Middle frontal gyrus (tissue), 1 donor: ENCODE results near the gene CEACAM3.
A peak's percentile ranks its signal among the peaks of the same experiment; 100 is the strongest.

Source experiments
- DNase-seq: peaks from one replicate; pipeline ENCODE4 v3.0.0-alpha.2; 2015; ENCODE audit warnings: low spot score; ENCODE audit errors: extremely low spot score

The CEACAM3 gene

DNA sequence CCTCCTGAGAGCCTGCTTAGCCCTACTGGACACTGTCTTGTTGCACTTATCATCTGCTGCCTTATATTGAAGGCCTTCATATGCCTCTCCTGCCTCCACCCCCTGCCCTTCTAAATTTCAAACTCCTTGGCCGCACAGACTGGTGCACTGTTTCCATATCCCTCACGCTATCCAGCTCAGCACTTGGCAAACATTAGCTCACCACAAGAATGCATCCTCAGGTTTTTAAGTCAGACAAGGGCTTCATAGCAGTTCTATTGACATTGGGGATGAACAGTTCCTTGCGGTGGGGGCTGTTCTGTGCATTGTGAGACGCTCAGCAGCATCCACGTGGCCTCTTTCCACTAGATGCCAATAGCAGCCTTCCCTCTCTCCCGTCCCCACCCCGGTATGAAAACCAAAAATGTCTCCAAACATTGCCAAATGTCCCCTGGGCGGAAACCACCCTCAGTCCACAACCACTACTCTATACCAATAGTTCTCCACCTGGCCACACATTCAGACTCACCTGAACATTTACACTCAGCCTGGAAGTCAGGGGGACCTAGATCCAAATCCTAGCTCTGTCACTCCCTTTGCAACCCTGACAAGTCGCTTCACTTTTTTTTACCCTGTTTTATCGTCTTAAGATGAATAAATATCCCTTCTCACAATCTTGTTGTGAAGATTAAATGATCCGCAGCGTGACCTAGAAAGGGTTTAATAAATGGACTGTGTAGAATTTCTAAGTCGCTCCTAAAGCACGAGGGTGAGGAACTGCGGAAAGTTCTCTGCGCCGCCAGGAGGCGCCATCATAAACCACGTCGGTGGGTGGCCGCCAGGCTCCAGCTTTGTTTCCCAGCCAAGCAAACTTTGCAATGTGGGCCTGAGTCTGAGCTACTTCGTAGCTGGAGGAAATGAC, 3.6 kb upstream of the CEACAM3 start:
- DNase-seq = no peak

DNA sequence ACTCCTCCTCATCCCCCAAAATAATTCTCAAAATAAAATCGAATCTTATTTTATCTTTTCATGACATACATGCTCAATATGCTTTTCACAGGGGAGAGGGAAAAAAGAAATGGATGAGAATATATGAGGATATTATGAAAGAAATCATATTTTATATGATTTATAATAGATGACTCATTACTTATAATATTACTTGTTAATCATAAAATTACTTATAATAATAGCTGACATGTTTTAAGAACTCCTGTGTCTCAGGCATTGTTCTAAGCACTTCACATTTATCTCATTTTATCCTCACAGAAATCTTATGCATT, 3.0 kb upstream of the CEACAM3 start:
- DNase-seq = no peak

DNA sequence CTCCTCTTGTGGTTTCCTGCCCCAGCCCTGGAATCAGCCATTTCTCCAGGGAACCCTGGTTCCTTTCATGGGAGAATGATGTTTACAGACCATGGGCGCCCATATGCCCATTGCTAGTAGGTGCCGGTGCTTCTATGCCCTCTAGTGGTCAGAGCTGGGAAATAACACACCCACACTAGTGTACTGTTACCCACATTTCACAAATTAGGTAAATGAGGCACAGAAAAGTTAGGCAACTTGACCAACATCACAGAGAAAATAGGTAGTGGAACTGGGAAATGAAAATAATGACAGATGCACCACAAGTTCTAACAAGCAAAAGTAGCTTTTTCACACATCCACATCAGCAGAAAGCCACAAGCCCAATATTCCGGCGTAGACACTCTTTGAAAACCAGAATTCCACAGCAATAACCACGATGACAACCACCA, 1.3 kb upstream of the CEACAM3 start:
- no peak for DNase-seq

DNA sequence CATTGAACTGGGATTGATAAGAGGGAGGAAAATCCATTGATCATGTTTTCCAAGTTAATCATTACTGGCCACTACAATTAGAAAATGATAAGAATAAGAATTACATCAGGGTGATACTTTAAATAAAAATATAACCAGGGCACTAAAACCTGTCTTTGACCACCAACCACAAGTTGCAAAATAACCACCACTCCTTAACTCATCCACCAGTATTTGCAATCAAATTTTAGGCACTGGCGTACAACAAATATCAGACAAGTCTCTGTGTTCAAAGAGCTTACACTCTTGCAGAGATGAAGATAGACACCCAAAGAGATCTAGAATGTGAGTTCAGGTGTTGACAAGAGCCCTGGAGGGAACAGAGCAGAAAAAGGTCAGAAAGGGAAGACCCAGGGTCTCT, 514 bp downstream of the CEACAM3 start:
- DNase-seq = no peak

DNA sequence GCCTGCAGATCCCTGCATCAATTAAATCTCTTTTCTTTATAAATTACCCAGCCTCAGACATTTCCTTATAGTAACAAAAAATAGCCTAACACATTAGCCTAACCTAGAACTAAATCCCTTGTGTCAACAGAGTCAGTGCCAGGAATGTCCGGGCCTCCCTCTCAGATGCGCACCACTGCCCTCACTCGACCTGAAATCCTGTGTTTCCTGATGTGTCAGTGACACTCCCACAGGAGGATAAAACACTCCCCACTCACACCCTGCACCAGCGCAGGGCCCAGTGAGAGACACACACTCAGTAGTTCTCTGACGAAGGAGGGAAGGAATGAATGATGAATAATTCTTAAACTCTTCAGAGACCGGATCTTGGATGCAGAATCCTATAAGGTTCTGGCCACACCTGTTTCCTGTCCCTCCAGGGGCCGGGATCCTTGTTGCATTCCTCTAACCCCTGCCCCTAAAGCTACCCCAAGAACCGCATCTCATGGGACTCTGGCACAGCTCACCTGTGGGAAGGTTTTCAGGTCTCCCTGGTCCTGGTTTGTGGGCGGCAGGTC, 3.1 kb downstream of the CEACAM3 start:
- no peak for DNase-seq

DNA sequence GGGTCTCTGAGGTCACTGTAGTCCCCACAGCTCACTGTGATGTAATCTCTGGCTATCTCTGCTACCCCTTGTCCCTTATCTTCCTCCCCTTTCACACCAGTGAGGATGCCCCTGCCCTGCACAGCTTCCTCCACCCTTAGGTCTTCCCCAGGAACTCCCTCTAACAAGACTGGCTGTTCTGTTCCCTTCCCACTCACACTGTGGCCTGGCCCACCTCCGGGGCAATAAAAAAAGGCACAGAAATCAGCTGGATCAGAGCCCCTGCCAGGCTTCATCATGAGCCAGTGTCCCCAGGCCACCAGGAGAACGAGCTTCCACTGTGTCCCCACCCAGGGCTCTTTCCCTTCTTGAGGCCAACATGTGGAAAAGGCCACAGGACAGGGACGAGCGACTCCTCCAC, 4.6 kb downstream of the CEACAM3 start:
- DNase-seq = no peak

DNA sequence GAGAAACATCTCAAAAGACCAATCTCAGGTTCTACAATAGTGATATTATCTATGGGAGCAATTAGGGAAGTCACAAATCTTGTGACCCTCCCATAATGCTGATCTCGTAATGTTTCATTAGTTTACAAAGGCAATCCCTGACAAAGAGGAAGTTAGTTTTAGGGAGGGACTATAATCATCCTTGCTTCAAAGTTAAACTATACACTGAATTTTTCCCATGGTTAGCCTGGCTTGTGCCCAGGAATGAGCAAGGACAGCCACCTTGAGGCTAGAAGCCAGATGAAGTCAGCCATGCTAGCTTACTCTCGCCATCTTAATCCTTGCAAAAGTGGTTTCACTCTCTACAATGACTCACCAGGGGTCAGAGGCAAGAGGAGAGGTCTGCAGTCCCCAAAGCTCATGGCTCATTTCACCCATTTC, 5.4 kb downstream of the CEACAM3 start:
- no peak for DNase-seq

DNA sequence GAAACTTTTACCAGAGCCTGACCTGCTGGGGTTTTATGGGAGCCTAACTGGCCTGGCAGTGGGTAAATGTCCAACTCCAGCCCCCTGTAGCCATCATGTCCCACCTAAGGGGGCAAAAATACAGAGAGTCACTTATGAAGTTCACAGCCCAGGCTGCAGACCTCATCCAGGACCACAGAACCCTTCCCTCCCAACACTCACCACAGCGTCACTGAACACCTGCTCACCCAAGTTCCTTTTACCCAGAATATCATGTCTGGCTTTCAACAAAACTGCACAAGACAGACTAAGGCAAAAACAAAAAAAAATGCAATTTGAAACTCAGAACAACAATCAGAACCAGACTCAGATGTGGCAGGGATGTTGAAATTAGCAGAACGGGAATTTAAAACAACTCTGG, 6.4 kb downstream of the CEACAM3 start:
- DNase-seq = no peak

DNA sequence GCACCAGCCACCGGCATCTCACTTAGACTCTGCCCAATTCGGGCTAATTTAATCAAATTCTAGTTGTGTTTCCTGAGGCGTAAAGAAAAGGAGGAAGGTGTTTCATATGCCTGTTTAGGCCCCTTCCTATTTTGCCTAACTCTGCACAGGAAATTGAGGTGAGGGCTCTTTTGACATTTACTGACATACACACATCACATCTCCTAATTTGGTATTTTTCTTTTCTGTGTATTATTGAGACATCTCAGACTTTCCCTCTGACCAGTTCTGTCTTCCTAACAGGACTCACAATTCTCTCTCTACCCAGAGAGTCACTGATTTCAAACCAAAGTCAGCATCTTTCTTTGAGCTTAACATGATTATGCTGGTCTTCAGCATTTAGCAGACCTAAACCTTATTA, 7.9 kb downstream of the CEACAM3 start:
- DNase-seq = no peak

DNA sequence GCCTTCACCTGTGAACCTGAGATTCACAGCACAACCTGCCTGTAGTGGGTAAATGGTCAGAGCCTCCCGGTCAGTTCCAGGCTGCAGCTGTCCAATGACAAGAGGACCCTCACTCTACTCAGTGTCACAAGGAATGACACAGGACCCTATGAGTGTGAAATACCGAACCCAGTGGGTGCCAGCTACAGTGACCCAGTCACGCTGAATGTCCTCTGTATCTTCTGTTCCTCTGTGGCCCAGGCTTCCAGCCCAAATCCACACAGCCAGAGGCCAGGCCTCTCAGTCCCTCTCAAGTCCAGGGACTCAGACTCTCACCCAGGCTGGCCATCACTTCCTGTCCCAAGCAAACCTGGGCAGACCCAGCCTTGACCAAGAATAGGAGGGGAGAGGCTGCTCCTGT, 10.8 kb downstream of the CEACAM3 start:
- no peak for DNase-seq

DNA sequence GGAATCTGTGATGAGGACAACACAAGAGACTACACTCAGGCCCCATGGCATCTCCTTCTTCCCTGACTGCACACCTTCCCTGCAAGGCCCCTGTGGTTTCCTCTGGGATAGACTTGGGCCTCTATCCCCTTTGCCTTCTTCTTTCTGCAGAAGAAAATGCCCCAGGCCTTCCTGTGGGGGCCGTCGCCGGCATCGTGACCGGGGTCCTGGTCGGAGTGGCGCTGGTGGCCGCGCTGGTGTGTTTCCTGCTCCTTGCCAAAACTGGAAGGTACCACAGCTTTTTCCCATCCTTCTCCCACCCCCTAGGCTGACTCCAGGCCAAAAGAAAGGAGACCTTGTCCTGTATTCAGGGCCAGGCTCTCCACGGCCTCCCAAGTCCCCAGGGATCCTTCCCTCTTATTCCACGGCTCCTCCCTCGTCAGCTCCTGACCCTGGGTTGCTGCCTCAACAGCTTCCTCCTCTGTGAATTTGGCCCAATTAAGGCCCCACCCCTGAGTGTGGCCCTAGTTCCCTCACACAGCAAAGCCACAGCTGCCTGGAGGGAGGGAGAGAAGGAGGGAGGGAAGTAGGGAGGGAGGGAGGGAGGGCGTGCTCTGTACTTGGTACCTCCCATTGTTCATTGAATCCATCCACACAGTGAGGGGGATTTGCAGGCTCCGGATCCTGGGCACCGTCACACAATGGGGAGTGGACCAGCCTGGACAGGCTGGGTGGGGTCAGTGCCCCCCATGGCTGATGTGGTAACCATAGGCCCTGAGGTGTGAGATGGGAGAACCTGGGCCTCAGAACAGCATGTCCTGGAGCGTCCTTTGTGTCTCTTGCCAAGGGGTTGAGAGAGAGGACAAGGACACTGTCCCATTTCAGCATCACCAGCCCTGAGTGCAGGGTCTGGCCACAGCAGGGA, 12.5 kb downstream of the CEACAM3 start:
- DNase-seq = no peak

DNA sequence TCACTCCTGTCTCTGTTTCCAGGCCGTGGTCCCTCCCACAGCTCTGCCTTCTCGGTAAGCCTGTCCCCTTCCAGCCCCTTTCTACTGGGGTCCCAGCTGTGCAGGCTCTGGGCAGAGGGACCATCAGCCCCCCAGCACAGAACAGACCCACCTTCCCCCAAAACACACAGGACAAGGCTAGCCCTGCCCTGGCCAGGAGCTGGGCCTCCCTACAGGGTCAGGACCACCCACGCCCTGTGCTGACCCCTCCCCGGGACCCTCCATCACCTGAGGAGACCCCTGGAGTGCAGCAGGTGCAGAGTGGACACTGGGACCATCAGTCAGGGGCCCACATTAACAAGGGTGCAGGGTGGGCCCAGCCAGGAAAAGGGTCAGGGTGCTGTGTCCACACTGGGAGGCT, 13.9 kb downstream of the CEACAM3 start:
- DNase-seq = no peak

DNA sequence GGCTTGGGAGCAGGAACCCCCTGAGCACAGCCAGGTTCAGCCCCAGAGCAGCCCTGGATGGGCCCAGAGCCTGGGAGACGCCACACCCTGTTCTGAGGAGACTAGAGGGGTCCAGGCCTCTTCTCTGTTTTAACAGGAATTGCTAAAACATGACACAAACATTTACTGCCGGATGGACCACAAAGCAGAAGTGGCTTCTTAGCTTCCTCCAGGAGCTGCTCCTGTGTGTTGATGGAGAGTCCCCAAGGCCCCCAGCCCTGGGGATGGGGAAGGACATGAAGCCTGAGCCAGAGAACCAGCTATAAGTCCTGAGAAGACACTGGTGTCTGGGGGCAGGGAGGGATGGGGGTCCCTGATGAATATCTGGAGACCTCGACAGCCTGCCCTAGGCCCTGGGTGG, 14.6 kb downstream of the CEACAM3 start:
- no peak for DNase-seq

DNA sequence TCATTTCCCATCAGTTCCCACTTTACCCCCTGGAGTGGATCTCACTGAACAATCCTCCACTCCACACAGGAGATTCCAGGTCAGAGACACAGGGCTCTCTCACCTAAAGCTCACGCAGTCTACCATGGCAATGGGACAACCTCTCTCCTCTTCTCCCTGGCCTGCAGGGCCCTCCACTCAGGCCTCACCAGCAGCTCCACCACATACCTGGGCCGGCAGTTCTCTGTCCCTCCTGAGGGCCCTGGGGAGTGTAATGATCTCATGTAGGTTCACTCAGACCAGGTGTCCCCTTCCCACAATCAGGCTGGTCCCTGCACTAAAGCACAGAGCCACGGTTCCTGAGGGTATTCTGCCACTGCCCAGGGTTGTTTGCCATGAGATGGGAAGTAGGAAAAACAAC, 15.6 kb downstream of the CEACAM3 start:
- DNase-seq = no peak

DNA sequence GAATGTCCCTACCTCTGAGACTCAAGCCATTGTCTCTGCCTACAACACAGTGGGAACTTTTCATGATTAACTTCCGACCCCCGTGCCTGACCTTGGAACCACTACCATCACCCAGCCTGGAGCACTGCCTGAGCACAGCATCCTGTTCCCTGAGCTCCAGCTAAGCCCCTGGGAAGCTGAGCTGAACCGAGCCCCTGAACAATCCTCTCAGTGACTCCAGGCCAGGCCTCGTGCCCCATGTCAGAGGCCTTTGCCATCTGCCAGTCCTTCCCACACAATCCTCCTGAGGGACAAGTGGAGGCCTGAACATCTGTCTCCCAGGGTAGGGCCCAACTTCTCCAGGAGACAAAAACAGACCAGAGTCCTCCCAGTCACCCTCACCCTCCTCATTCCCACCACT, 17.5 kb downstream of the CEACAM3 start:
- no peak for DNase-seq

DNA sequence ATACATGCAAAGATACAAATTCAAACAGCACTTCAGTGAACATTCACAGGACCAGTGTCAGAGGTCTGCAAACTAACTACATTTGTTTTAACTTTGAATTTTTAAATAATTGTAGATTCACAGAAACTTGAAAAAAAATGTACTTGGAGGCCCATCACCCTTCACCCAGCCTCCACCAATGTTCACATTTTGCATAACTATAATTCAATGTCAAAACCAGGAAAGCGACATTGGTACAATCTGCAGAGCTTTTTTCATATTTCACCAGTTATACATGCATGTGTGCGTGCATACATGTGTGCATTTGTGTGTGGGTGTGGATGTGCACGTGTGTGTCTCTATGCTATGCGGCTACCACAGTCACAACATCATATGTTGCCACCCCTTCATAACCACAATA, 18.9 kb downstream of the CEACAM3 start:
- no peak for DNase-seq

DNA sequence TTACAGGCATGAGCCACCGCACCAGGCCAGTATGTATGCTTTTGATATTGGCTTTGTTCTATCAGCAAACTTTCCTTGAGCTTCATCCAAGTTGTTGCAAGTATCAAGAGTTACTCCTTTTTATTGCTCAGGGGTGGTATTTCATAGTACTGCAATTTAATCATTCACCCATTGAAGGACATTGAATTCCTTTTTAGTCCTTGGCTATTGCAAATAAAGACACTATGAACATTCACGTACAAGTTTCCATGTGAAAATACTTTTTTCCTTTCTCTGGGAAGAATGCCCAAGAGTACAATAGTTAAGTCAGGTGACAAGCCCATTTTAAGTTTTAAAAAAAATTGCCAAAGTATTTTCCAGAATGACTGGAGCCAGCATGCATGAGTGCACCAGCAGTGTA, 20.4 kb downstream of the CEACAM3 start:
- DNase-seq = no peak

DNA sequence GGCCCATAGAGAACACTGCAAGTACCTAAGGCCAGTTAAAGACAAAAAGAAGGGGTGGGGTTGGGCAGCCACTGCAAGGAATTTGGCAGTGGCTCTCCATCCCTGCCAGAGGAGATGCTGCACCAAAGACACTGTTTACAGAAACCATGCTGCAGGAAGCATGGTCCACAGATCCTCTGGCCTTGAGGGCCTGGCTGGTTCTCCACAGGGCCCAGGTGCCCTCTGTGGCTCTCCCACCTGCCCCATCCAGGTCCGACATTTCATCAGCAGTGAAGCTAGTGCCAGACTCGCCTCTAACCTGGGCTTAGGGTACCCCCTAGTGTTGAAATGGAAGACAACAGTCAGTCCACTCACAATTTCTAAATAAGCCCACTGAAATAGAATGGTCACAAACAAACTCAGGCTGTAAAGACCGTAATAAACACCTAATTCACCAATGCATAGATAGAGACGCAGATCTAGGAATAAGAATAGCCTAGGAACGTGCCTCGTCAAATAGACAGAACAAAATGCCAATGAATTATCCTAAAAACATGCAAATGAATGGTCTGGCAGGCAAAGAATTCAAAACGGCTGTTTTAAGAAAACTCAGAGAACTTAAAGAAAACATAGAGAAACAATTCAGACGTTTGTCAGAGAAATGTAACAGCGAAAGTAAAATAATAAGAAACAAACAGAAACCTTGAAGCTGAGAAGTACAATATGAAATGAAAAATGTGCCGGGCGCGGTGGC, 24.8 kb downstream of the CEACAM3 start:
- peak; percentile 6 for DNase-seq

DNA sequence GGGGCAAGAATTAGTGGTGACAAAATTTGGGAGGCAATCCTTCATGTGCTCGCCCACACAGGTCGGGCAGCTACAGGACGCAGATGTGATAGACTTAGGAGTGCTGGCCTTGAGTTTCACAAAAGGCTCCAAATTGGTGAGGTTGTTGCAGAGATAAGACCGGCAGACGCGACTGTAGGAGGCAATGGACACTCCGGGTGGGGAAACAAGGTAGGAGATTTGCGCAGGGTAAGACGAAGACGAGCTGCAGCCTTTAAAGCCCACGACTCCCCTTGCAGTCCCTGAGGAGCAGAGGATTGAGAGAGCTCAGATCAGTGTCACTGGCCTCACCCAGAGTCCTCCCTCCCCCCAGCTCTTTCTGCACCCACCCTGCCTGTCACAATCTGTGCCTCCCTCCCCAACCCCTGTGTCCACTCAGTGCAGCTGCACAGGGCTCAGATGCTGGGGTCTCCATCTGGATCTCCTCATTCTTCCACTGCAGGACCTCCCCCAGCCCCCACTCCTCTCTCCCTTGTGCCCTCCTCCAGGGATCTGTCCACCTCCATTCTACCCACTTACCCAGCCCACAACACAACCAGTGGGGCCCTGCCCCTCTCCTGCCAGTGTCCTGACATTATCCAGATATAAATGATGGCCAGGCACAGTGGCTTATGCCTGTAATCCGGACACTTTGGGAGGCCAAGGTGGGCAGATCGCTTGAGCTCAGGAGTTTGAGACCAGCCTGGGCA, 41.8 kb downstream of the CEACAM3 start:
- no peak for DNase-seq

DNA sequence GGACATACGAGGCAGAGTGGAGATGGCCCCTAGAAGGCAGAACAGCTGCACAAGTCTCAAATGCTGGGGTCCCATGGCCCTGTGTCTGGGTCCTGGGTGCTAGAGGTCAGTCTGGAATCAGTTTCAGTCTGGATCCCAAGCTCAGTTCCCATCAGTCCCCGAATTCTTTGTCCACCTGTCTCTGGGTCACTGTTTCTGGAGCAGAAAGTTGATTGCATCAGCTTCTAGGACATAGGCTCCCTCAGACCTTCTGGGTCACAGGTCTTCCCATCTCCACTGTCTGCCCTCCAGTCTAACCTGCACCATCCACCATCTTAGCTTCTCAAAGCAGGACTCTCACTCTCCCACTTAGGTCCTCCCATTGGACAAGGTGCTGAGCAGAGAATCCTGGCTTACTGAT, 42.8 kb downstream of the CEACAM3 start:
- DNase-seq = no peak

DNA sequence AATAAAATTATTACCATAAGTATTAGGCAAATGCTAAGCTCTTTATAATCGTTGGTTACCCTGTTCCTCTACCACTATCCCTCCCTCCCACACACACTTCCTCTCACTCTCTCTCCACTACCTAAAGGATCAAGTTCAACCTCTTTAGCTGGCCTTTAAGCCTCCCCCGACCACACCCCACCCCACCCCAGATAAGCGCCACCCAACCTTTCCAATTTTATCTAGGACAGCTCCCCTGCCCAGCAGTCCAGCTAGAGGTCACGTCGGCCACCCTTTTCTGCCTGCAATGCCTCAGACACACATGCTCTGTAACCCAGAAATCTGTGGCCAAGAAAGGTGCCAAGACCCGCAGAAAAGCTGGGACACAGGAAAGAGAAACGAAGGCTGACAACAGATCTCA, 47.0 kb downstream of the CEACAM3 start:
- DNase-seq = no peak
